Tibial nerve (tissue), 4 donors: ENCODE data around the gene UBE2O.

Experiments
- CTCF ChIP-seq, 5 experiments: fragments of 200-600 bp in 3 of 5; fragments of 450-650 bp in 2 of 5; sonication (generic) in 3 of 5; IDR thresholded peaks; one replicate each; pipeline ENCODE4 v1.5.1; 2016 to 2019; ENCODE audit warnings: antibody characterized with exemption in 5 of 5, mild to moderate bottlenecking in 3 of 5, moderate library complexity in 2 of 5
- EP300 ChIP-seq, 2 donors: sonication (generic); formaldehyde crosslinking; IDR thresholded peaks; one replicate each; pipeline ENCODE4 v1.6.1; 2017; ENCODE audit warnings: antibody characterized with exemption in 2 of 2, mild to moderate bottlenecking in 1 of 2
- POLR2A ChIP-seq, 2 donors: fragments of 450-650 bp; IDR thresholded peaks; one replicate each; pipeline ENCODE4 v1.6.1; 2017; ENCODE audit warnings: antibody characterized with exemption in 2 of 2, mild to moderate bottlenecking in 2 of 2, moderate library complexity in 2 of 2

- TF ChIP-seq POLR2A (IDR thresholded peaks at IDR 0.05) (peak in 1 of 2 donors; percentile 46), EP300 (IDR thresholded peaks at IDR 0.05) (peak in 1 of 2 donors; percentile 51), CTCF (IDR thresholded peaks at IDR 0.05) (no peak)
Observed at GRCh38 chr17:76480632-76481031, 27.7 kb upstream of the UBE2O start.
